RWPE1 (cell line): Measurements from ENCODE around the gene NUDT1.

ENCODE experiments used
- CTCF ChIA-PET: fragments of 350-600 bp; sonication (Branson Sonifier 250); formaldehyde crosslinking; extraction: SDS; loops from one replicate; lab custom pipeline; 2021; lab: Yijun Ruan, JAX
- POLR2A ChIA-PET: fragments of 400-600 bp; formaldehyde crosslinking; extraction: SDS; loops from one replicate; lab custom pipeline; 2020; ENCODE audit warnings: antibody characterized with exemption; ENCODE audit not compliant: low non-redundant PET; lab: Yijun Ruan, JAX
- DNase-seq: peaks from one replicate; pipeline ENCODE4 v3.0.0; 2012; ENCODE audit warnings: low spot score
- H3K27ac ChIP-seq: fragments of 450-650 bp; 2 replicates; pipeline ENCODE4 v1.5.1; 2017
- CTCF ChIP-seq: fragments of 450-650 bp; conservative IDR thresholded peaks from 2 replicates; pipeline ENCODE4 v1.5.1; 2017; ENCODE audit warnings: low read depth, mild to moderate bottlenecking

Gene NUDT1

GRCh38 chr7:2253525-2254244, 11.7 kb downstream of the NUDT1 start:
- DNase-seq, result no peak
- CTCF ChIA-PET, result no interaction called here
- H3K27ac ChIP-seq, result no peak overlapping the region
- POLR2A ChIA-PET, result no interaction called here
- no peak for TF ChIP-seq CTCF

DNA sequence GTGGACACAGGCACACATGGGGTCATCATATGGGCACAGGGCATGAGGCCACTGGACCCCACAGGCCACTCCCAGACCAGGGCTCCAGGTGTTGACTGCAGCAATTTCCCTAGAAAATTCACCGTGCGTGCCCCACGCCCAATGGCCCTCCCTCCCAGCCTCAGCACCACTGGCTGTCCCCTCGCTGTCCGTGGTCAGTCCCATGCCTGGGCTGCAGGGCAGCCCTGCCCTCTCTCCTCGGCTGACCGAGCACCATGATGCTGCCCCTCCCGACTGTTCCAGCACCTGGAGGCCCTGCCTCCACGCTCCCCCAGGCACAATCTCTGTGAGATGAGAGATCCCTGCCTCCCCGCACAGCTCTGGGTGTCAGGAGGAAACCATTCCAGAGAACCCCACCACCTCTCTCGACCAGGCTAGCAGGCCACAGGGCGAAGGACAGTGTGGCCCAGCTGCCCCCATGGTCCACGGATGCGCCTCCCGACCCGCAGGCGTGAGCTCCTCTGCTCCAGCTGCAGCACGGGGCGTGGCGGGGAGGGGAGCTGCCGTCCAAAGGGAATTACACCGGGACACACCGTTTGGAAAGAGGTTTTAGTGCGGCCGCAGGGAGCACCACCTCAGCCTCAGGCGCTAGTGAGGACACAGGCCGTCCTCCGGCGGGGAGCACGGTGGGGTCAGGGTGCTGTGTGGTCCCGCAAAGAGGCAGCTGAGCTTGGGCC, 12.6 kb downstream of the NUDT1 start:
- CTCF ChIA-PET, result interaction anchor here (0.6 kb wide), 1 partner anchor 67 kb away, joined by 3 read pairs; no protein-coding TSS in a partner anchor
- TF ChIP-seq CTCF, result no peak
- POLR2A ChIA-PET, result no interaction called here

GRCh38 chr7:2255145-2256139, 13.4 kb downstream of the NUDT1 start:
- H3K27ac ChIP-seq, result peak overlapping the region; percentile 6; the same call in 1 of the 2 replicates
- DNase-seq, result no peak
- POLR2A ChIA-PET, result no interaction called here
- no peak for TF ChIP-seq CTCF
- CTCF ChIA-PET, result interaction anchor here (0.6 kb wide), 1 partner anchor 66 kb away, joined by 3 read pairs; no protein-coding TSS in a partner anchor

More for the DNA sequence above, 12.6 kb downstream of the NUDT1 start:
- peak overlapping the region; percentile 6; the same call in 1 of the 2 replicates for H3K27ac ChIP-seq
- DNase-seq, result no peak

DNA sequence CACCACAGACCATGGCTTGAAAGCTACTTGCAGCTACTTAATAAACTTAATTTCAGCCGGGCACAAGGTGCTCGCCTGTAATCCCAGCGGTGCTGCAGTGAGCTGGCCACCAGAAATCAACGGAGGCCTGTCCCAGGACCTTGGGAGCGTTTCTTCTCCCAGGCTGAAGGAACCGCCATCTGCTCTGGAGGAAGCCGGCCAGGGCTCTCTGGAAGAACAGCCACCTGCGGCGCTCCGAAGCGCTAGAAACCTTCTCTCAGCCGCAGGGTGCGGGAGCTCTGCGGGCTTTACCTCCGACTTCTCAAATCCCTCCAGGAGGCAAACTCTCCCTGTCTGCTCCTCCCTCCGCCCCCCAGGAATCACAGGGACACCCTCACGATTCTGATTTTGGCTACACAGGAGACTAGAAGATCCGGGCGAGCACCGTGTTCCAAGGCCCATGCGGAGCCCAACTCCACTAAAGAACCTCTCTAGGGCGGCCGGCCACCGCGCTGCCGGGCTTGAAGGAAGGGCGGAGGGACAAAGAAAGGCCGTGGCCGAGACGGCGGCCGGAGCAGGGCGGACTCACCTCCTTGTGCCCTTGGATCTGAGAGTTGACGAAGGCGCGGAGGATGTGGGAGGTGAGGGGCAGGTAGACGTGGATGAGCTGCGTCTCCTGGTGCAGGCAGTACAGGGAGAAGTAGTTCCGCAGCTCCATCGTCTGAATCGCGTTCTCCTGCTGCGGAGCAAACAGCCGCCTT, 14.4 kb downstream of the NUDT1 start:
- ChIA-PET POLR2A (interaction anchor here (0.6 kb wide), 1 partner anchor 13 kb away, joined by 3 read pairs; no protein-coding TSS in a partner anchor), CTCF (interaction anchor here (0.5 to 0.6 kb wide), 2 partner anchors 318 to 709 kb away, joined by 3 read pairs; no protein-coding TSS in a partner anchor)
- TF ChIP-seq CTCF, result no peak
- no peak for DNase-seq
- H3K27ac ChIP-seq, result peak overlapping the region; percentile 6; the same call in 1 of the 2 replicates

DNA sequence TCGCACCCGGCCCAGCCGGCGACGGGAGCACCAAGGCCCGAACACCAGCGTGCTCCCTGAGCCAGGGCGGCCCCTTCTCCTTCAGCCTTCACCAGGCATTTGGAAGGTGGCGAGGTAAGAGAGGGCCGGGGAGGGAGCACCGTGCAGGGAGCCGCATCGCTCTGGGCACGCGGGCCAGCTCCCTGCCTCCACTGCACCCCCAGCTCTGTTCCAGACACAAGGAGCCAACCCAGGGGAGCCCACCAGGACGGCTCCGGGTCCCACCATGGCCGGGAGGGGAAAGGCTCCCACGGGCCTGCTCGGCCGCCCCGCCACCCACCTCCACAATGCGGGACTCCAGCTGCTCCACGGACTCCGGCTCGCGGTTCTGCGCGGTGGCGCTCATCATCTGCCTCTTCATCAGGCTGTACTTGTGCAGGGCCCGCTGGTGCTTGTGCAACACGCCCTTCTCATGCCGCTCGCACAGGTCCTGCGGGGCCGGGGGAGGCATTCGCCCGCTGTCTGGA, 15.1 kb downstream of the NUDT1 start:
- POLR2A ChIA-PET, result no interaction called here
- no peak overlapping the region for H3K27ac ChIP-seq
- no peak for DNase-seq
- CTCF ChIA-PET, result interaction anchor here (0.5 to 0.6 kb wide), 2 partner anchors 318 to 709 kb away, joined by 3 read pairs; no protein-coding TSS in a partner anchor
- TF ChIP-seq CTCF, result no peak
